GM19238 (cell line): Measurements from ENCODE around the gene TFIP11.

ENCODE experiments used
- DNase-seq: peaks from one replicate; pipeline ENCODE4 v3.0.0; 2011; ENCODE audit warnings: low spot score; ENCODE audit not compliant: insufficient read length

Gene TFIP11

GRCh38 chr22:26508148-26508547 lies 4.1 kb downstream of the TFIP11 start:
- DNase-seq: no peak

GRCh38 chr22:26503758-26504157 lies 8.5 kb downstream of the TFIP11 start:
- DNase-seq: no peak

- peak; percentile 48 for DNase-seq
Observed at GRCh38 chr22:26502688-26503561, 9.3 kb downstream of the TFIP11 start.

- DNase-seq: no peak
Observed at GRCh38 chr22:26501996-26502395, 10.3 kb downstream of the TFIP11 start.

GRCh38 chr22:26499188-26499703 lies 13.0 kb downstream of the TFIP11 start:
- no peak for DNase-seq

GRCh38 chr22:26496456-26496855 lies 15.8 kb downstream of the TFIP11 start:
- DNase-seq: no peak

GRCh38 chr22:26494506-26494905 lies 17.8 kb downstream of the TFIP11 start:
- no peak for DNase-seq

- DNase-seq: no peak
Observed at GRCh38 chr22:26492220-26492619, 20.1 kb downstream of the TFIP11 start.

- no peak for DNase-seq
Observed at GRCh38 chr22:26489447-26490036, 22.7 kb downstream of the TFIP11 start.

- DNase-seq: no peak
Observed at GRCh38 chr22:26487996-26488395, 24.3 kb downstream of the TFIP11 start.

- no peak for DNase-seq
Observed at GRCh38 chr22:26486394-26486793, 25.9 kb downstream of the TFIP11 start.

GRCh38 chr22:26485806-26486390 lies 26.4 kb downstream of the TFIP11 start:
- no peak for DNase-seq

GRCh38 chr22:26485013-26485412 lies 27.3 kb downstream of the TFIP11 start:
- DNase-seq: no peak

GRCh38 chr22:26484360-26484706 lies 27.9 kb downstream of the TFIP11 start:
- no peak for DNase-seq

GRCh38 chr22:26483439-26484359 lies 28.6 kb downstream of the TFIP11 start, which contains the start of the genes HPS4 and SRRD:
Gene HPS4 (minus strand): TSS chr22:26483783. CDS start chr22:26481762, 2,021 bp downstream.
Gene SRRD (plus strand): TSS chr22:26483877. CDS start chr22:26483891, 14 bp downstream.
- DNase-seq: peak; percentile 79

- DNase-seq: no peak
Observed at GRCh38 chr22:26483043-26483438, 29.2 kb downstream of the TFIP11 start.

- DNase-seq: no peak
Observed at GRCh38 chr22:26482161-26482560, 30.1 kb downstream of the TFIP11 start.

GRCh38 chr22:26481694-26482093 lies 30.6 kb downstream of the TFIP11 start:
- no peak for DNase-seq

GRCh38 chr22:26481112-26481693 lies 31.1 kb downstream of the TFIP11 start:
- DNase-seq: no peak

GRCh38 chr22:26480611-26480932 lies 31.7 kb downstream of the TFIP11 start:
- DNase-seq: no peak
